HepG2 (cell line): Measurements from ENCODE around the gene PNN. TPM values are rescaled to one million over a fixed set of nuclear protein-coding genes. Genes with fewer than 3 reads are reported as not detected.

Source experiments
- ESRRA ChIP-seq: sonication (generic); formaldehyde crosslinking; IDR thresholded peaks from 2 replicates; pipeline ENCODE4 v1.5.1; 2020; ENCODE audit warnings: mild to moderate bottlenecking, low read depth, missing genetic modification reagents
- EZH2 ChIP-seq: conservative IDR thresholded peaks from 2 replicates; pipeline ENCODE4 v1.6.1; 2012; ENCODE audit warnings: mild to moderate bottlenecking, low read depth, low read length, moderate library complexity
- GATA4 ChIP-seq: sonication (generic); IDR thresholded peaks from 2 replicates; pipeline ENCODE4 v1.6.1; 2016; ENCODE audit warnings: antibody characterized with exemption, low read depth, borderline replicate concordance
- LRRFIP1 ChIP-seq: sonication (generic); formaldehyde crosslinking; conservative IDR thresholded peaks from 2 replicates; pipeline ENCODE4 v1.4.0; 2020; ENCODE audit warnings: missing genetic modification reagents
- NFIB ChIP-seq: sonication (generic); formaldehyde crosslinking; IDR thresholded peaks from 2 replicates; pipeline ENCODE4 v1.9.0; 2021; ENCODE audit warnings: missing genetic modification reagents, mild to moderate bottlenecking, borderline replicate concordance
- YEATS4 ChIP-seq: sonication (generic); formaldehyde crosslinking; IDR thresholded peaks from 2 replicates; pipeline ENCODE4 v1.4.0; 2020; ENCODE audit warnings: missing genetic modification reagents, borderline replicate concordance
- ZNF232 ChIP-seq: sonication (generic); formaldehyde crosslinking; IDR thresholded peaks from 2 replicates; pipeline ENCODE4 v1.4.0; 2020; ENCODE audit warnings: missing genetic modification reagents, borderline replicate concordance
- ZNF407 ChIP-seq: sonication (generic); formaldehyde crosslinking; IDR thresholded peaks from one replicate; pipeline ENCODE4 v1.5.1; 2020; ENCODE audit warnings: mild to moderate bottlenecking, missing genetic modification reagents; ENCODE audit errors: not compliant biosample characterization
- ZNF451 ChIP-seq: sonication (generic); formaldehyde crosslinking; IDR thresholded peaks from 2 replicates; pipeline ENCODE4 v1.5.0; 2020; ENCODE audit warnings: mild to moderate bottlenecking, missing genetic modification reagents
- ZNF563 ChIP-seq: sonication (generic); formaldehyde crosslinking; IDR thresholded peaks from 2 replicates; pipeline ENCODE4 v1.8.0; 2022; ENCODE audit warnings: mild to moderate bottlenecking, moderate library complexity, missing genetic modification reagents
- ZNF615 ChIP-seq: sonication (generic); formaldehyde crosslinking; IDR thresholded peaks from 2 replicates; pipeline ENCODE4 v1.5.0; 2020; ENCODE audit warnings: mild to moderate bottlenecking, missing genetic modification reagents, borderline replicate concordance
- polyA plus RNA-seq, 8 experiments: library from polyadenylated mRNA; depleted of rRNA in 3 of 8; stranded (reverse) in 7 of 8; unstranded in 1 of 8; fragments of >200 nt; fragmentation: Illumina TruSeq in 4 of 8; extraction: Trizol in 4 of 8; gene quantifications; 2 replicates each; pipeline versions ENCODE4 v1.2.1 to v1.2.3, GENCODE V29; 2011 to 2016; ENCODE audit warnings: low read depth in 4 of 8, missing spikeins in 1 of 8, mixed read lengths in 1 of 8; ENCODE audit not compliant: insufficient read depth in 1 of 8
- total RNA-seq, 5 experiments: library from RNA; depleted of rRNA; stranded (reverse); fragments of >200 nt; fragmentation: Illumina TruSeq; extraction: Trizol; gene quantifications; 2 replicates each; pipeline ENCODE4 v1.2.3, GENCODE V29; 2016; ENCODE audit warnings: low read depth in 1 of 5
- TF ChIP-seq, protein P1 (sequence below): sonication (generic); formaldehyde crosslinking; IDR thresholded peaks from 2 replicates; pipeline ENCODE4 v1.5.1; 2020; ENCODE audit warnings: mild to moderate bottlenecking, missing genetic modification reagents
- TF ChIP-seq, protein P2 (sequence below): sonication (generic); formaldehyde crosslinking; IDR thresholded peaks from 2 replicates; pipeline ENCODE4 v1.5.0; 2020; ENCODE audit warnings: missing genetic modification reagents

Gene PNN
- total and polyA plus RNA-seq, 2 of the 13 experiments (the other 11 are each of a cell fraction or from before 2014, with no cell fraction given), result 58.0 to 214 TPM

DNA sequence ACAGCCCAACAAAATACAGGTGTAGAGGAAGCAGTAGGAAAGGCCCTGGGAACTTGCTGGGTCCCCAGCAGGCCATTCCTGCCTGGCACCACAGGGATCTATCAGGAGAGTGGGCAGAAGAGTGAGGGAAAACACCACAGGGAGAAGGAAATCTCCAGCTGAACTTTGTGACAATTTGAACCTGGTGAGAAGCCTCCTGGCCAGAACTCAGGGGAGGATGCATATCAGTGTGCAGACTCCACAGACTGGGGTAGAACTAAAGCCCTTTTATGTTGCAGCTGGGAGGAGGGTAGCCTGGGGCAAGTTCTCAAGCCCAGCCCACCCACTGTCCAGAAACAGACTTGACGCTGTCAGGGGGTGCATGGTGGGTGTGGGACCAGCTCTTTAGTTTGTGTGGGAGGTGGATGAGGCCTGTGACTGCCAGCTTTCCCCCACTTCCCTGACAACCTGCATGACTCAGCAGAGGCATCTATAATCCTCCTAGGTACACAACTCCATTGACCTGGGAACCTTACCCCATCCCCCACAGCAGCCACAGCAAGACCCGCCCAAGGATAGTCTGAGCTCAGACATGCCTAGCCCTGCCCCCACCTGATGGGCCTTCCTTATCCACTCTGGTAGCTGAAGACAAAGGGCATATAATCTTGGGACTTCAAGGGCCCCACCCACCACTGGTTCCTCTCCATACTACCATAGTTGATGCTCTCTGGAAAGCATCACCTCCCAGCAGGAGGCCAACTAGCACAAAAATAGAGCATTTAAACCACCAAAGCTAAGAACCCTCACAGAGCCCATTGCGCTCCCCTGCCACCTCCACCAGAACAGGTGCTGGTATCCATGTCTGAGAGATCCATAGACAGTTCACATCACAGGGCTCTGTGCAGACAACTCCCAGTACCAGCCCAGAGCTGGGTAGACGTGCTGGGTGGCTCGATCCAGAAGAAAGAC is 28.9 kb downstream of the PNN start (continued):
- TF ChIP-seq, protein P1, sequence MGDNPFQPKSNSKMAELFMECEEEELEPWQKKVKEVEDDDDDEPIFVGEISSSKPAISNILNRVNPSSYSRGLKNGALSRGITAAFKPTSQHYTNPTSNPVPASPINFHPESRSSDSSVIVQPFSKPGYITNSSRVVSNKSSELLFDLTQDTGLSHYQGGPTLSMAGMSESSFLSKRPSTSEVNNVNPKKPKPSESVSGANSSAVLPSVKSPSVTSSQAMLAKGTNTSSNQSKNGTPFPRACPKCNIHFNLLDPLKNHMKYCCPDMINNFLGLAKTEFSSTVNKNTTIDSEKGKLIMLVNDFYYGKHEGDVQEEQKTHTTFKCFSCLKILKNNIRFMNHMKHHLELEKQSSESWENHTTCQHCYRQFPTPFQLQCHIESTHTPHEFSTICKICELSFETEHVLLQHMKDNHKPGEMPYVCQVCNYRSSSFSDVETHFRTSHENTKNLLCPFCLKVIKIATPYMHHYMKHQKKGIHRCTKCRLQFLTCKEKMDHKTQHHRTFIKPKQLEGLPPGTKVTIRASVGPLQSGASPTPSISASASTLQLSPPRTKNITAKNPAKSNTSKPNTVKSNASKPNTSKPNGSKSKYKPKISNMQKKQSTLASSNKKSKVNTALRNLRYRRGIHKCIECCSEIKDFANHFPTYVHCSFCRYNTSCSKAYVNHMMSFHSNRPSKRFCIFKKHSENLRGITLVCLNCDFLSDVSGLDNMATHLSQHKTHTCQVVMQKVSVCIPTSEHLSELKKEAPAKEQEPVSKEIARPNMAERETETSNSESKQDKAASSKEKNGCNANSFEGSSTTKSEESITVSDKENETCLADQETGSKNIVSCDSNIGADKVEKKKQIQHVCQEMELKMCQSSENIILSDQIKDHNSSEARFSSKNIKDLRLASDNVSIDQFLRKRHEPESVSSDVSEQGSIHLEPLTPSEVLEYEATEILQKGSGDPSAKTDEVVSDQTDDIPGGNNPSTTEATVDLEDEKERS, result no peak
- no peak for TF ChIP-seq NFIB
- no peak for TF ChIP-seq ZNF615 (CRISPR knock-in tag)
- TF ChIP-seq, protein P2, sequence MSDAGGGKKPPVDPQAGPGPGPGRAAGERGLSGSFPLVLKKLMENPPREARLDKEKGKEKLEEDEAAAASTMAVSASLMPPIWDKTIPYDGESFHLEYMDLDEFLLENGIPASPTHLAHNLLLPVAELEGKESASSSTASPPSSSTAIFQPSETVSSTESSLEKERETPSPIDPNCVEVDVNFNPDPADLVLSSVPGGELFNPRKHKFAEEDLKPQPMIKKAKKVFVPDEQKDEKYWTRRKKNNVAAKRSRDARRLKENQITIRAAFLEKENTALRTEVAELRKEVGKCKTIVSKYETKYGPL, result no peak
- TF ChIP-seq EZH2, result no peak
- no peak for TF ChIP-seq ZNF563 (CRISPR knock-in tag)
- TF ChIP-seq GATA4, result no peak
- TF ChIP-seq ZNF232, result no peak
- no peak for TF ChIP-seq YEATS4 (CRISPR knock-in tag)
- no peak for TF ChIP-seq ESRRA (CRISPR knock-in tag)
- TF ChIP-seq LRRFIP1 (CRISPR knock-in tag), result no peak
- TF ChIP-seq ZNF451 (CRISPR knock-in tag), result no peak
- no peak for TF ChIP-seq ZNF407 (CRISPR knock-in tag)
